HCT116 (cell line): Measurements from ENCODE around the gene HAVCR2. TPM values are rescaled to one million over a fixed set of nuclear protein-coding genes. Genes with fewer than 3 reads are reported as not detected.

Source experiments
- ATAC-seq: fragments of 200-7000 bp; cut with Tn5 transposase; 2 replicates; pipeline ENCODE4 v1.9.1; 2020; ENCODE audit warnings: mild to moderate bottlenecking, moderate library complexity
- BruUV-seq: library from RNA; stranded (reverse); fragments of 400-500 nt; replicated peaks from 2 replicates; lab custom pipeline; 2021; lab: Mats Ljungman, UMichigan
- CTCF ChIA-PET: fragments of 300-600 bp; sonication (Branson Sonifier 250); formaldehyde crosslinking; loops from one replicate; lab custom pipeline; 2021; ENCODE audit warnings: antibody characterized with exemption; lab: Charles Lee
- POLR2A ChIA-PET: fragments of 300-600, 350-600 bp; sonication (Branson Sonifier 250); formaldehyde crosslinking; loops from one replicate; lab custom pipeline; 2021; ENCODE audit warnings: antibody characterized with exemption; lab: Charles Lee
- RAD21 ChIA-PET, 2 experiments: fragments of 300-600 bp; sonication (Branson Sonifier 250); formaldehyde crosslinking; loops; one replicate each; lab custom pipeline; 2023; ENCODE audit warnings: low total read pairs in 2 of 2; ENCODE audit not compliant: uncharacterized antibody in 2 of 2, unreplicated experiment in 2 of 2, low non-redundant PET in 1 of 2; lab: Charles Lee
- DNase-seq: peaks from one replicate; pipeline ENCODE4 v3.0.0-alpha.2; 2010; ENCODE audit warnings: low read depth, low spot score
- H2AFZ ChIP-seq: fragments of 200-600 bp; shearing (Covaris generic), sonication (generic); 2 replicates; pipeline ENCODE4 v1.6.1; 2017; ENCODE audit warnings: low read depth, mixed run types, mixed read lengths, antibody characterized with exemption, low read length; ENCODE audit not compliant: poor library complexity, severe bottlenecking
- H3K27ac ChIP-seq: 2 replicates; pipeline ENCODE4 v1.5.1; 2012; ENCODE audit warnings: low read depth, low read length
- H3K27me3 ChIP-seq: fragments of 200-600 bp; sonication (generic); 2 replicates; pipeline ENCODE4 v1.6.1; 2016; ENCODE audit warnings: mixed run types, low read length, mixed read lengths; ENCODE audit not compliant: insufficient read depth
- H3K36me3 ChIP-seq, 2 experiments: fragments of 200-500 bp in 1 of 2; fragments of 200-600 bp in 1 of 2; sonication (Bioruptor generic) in 1 of 2; sonication (generic) in 1 of 2; 2 replicates each; pipeline versions ENCODE4 v1.5.1 to v1.6.1; 2014 to 2016; ENCODE audit warnings: low read length in 2 of 2, inconsistent platforms in 1 of 2, mixed read lengths in 1 of 2, mixed run types in 1 of 2; ENCODE audit not compliant: insufficient read depth in 2 of 2, control insufficient read depth in 1 of 2
- H3K4me1 ChIP-seq, 2 experiments: fragments of 200-600 bp in 1 of 2; sonication (generic) in 1 of 2; 2 replicates each; pipeline versions ENCODE4 v1.5.1 to v1.6.1; 2012 to 2017; ENCODE audit warnings: low read length in 2 of 2, inconsistent platforms in 1 of 2, mild to moderate bottlenecking in 1 of 2, mixed read lengths in 1 of 2, mixed run types in 1 of 2, moderate library complexity in 1 of 2; ENCODE audit not compliant: insufficient read depth in 2 of 2, control insufficient read depth in 1 of 2
- H3K4me2 ChIP-seq: fragments of 200-600 bp; sonication (generic); 2 replicates; pipeline ENCODE4 v1.6.1; 2017; ENCODE audit warnings: mixed run types, low read length, mixed read lengths
- H3K4me3 ChIP-seq, 2 experiments: fragments of 200-600 bp in 1 of 2; sonication (generic) in 1 of 2; replicated peaks in 1 of 2; 2 replicates each; pipeline ENCODE4 v1.5.1; 2011 to 2016; ENCODE audit warnings: low read length in 2 of 2, control low read depth in 1 of 2, low read depth in 1 of 2, mild to moderate bottlenecking in 1 of 2, mixed read lengths in 1 of 2, mixed run types in 1 of 2
- H3K79me2 ChIP-seq: fragments of 200-600 bp; sonication (generic); 2 replicates; pipeline ENCODE4 v1.6.1; 2017; ENCODE audit warnings: mild to moderate bottlenecking, mixed run types, low read length, moderate library complexity, mixed read lengths; ENCODE audit not compliant: insufficient read depth
- H3K9ac ChIP-seq: fragments of 200-600 bp; sonication (generic); 2 replicates; pipeline ENCODE4 v1.6.1; 2016; ENCODE audit warnings: low read length, mixed read lengths
- H3K9me2 ChIP-seq: fragments of 200-600 bp; sonication (generic), shearing (Covaris generic); 2 replicates; pipeline ENCODE4 v1.6.1; 2017; ENCODE audit warnings: mixed run types, mild to moderate bottlenecking, moderate library complexity; ENCODE audit not compliant: insufficient read depth
- H3K9me3 ChIP-seq, 2 experiments: fragments of 200-500 bp in 1 of 2; fragments of 200-600 bp in 1 of 2; sonication (Bioruptor generic) in 1 of 2; sonication (generic) in 1 of 2; 2 replicates each; pipeline ENCODE4 v1.6.1; 2014 to 2017; ENCODE audit warnings: low read length in 2 of 2, mixed read lengths in 2 of 2, inconsistent platforms in 1 of 2, low read depth in 1 of 2, mild to moderate bottlenecking in 1 of 2, mixed run types in 1 of 2, moderate library complexity in 1 of 2; ENCODE audit not compliant: control insufficient read depth in 1 of 2, insufficient read depth in 1 of 2
- H4K20me1 ChIP-seq: fragments of 200-600 bp; sonication (generic), shearing (Covaris generic); 2 replicates; pipeline ENCODE4 v1.6.1; 2017; ENCODE audit warnings: mixed run types, mild to moderate bottlenecking, moderate library complexity; ENCODE audit not compliant: insufficient read depth
- CBX3 ChIP-seq: IDR thresholded peaks from 2 replicates; pipeline ENCODE4 v1.6.1; 2012; ENCODE audit warnings: low read depth
- CEBPB ChIP-seq: IDR thresholded peaks from 2 replicates; pipeline ENCODE4 v1.6.1; 2012; ENCODE audit warnings: low read depth
- ELF1 ChIP-seq: IDR thresholded peaks from 2 replicates; pipeline ENCODE4 v1.6.1; 2012; ENCODE audit warnings: low read depth, borderline replicate concordance
- EZH2 ChIP-seq: fragments of 200-600 bp; sonication (generic); IDR thresholded peaks from 2 replicates; pipeline ENCODE4 v1.6.1; 2017; ENCODE audit warnings: antibody characterized with exemption, mixed run types
- EZH2phosphoT487 ChIP-seq: fragments of 200-600 bp; IDR thresholded peaks from 2 replicates; pipeline ENCODE4 v1.6.1; 2018; ENCODE audit warnings: antibody characterized with exemption, borderline replicate concordance
- JUND ChIP-seq: IDR thresholded peaks from 2 replicates; pipeline ENCODE4 v1.6.1; 2012
- POLR2A ChIP-seq: IDR thresholded peaks from 2 replicates; pipeline ENCODE4 v1.7.0; 2011; ENCODE audit warnings: borderline replicate concordance; ENCODE audit not compliant: insufficient read depth, insufficient read length; ENCODE audit errors: extremely low read depth
- POLR2AphosphoS5 ChIP-seq: IDR thresholded peaks from 2 replicates; pipeline ENCODE4 v1.6.1; 2011; ENCODE audit warnings: mild to moderate bottlenecking, low read depth, low read length, moderate library complexity
- RAD21 ChIP-seq: IDR thresholded peaks from 2 replicates; pipeline ENCODE4 v1.6.1; 2012; ENCODE audit warnings: low read depth, mild to moderate bottlenecking
- REST ChIP-seq: IDR thresholded peaks from 2 replicates; pipeline ENCODE4 v1.6.1; 2012; ENCODE audit warnings: low read depth
- SIN3A ChIP-seq: IDR thresholded peaks from 2 replicates; pipeline ENCODE4 v1.6.1; 2012; ENCODE audit warnings: low read depth
- SP1 ChIP-seq: IDR thresholded peaks from 2 replicates; pipeline ENCODE4 v1.6.1; 2012; ENCODE audit warnings: low read depth
- SRF ChIP-seq: IDR thresholded peaks from 2 replicates; pipeline ENCODE4 v1.6.1; 2012; ENCODE audit warnings: low read depth
- TCF7L2 ChIP-seq: IDR thresholded peaks from 2 replicates; pipeline ENCODE4 v1.7.0; 2011; ENCODE audit warnings: borderline replicate concordance, inconsistent platforms; ENCODE audit not compliant: insufficient read depth, insufficient read length; ENCODE audit errors: extremely low read depth
- YY1 ChIP-seq: IDR thresholded peaks from 2 replicates; pipeline ENCODE4 v1.6.1; 2011; ENCODE audit warnings: low read length, low read depth, moderate library complexity, mild to moderate bottlenecking; ENCODE audit not compliant: insufficient replicate concordance; ENCODE audit errors: extremely low read depth
- ZNF274 ChIP-seq: fragments of 200-500 bp; sonication (Bioruptor generic); IDR thresholded peaks from 2 replicates; pipeline ENCODE4 v1.6.1; 2014; ENCODE audit warnings: mild to moderate bottlenecking, low read depth, low read length, inconsistent platforms
- intact Hi-C: fragments of 100-400 bp; cut with micrococcal nuclease; formaldehyde crosslinking; loops from 2 replicates; pipeline ENCODE4 v1.10.0; 2022
- total RNA-seq: library from RNA; stranded (reverse); gene quantifications from one replicate; pipeline ENCODE4 v1.2.1, GENCODE V29; 2021; ENCODE audit not compliant: unreplicated experiment
- TF ChIP-seq, protein P1 (sequence below), 3 experiments: fragments of 200-600 bp in 1 of 3; sonication (generic) in 1 of 3; IDR thresholded peaks in 2 of 3; conservative IDR thresholded peaks in 1 of 3; 2 replicates each; pipeline ENCODE4 v1.5.1; 2012 to 2017; ENCODE audit warnings: low read depth in 2 of 3, low read length in 2 of 3, antibody characterized with exemption in 1 of 3, borderline replicate concordance in 1 of 3, control low read depth in 1 of 3, mild to moderate bottlenecking in 1 of 3, mixed read lengths in 1 of 3, mixed run types in 1 of 3, moderate library complexity in 1 of 3; ENCODE audit not compliant: insufficient read depth in 1 of 3
- TF ChIP-seq, protein P2 (sequence below): IDR thresholded peaks from 2 replicates; pipeline ENCODE4 v1.6.1; 2012
- TF ChIP-seq, protein P3 (sequence below): IDR thresholded peaks from 2 replicates; pipeline ENCODE4 v1.6.1; 2011; ENCODE audit warnings: mild to moderate bottlenecking, low read length, moderate library complexity; ENCODE audit not compliant: insufficient replicate concordance; ENCODE audit errors: extremely low read depth

HAVCR2 gene
- total RNA-seq, 1 experiment from 2014 or later = 0.07 TPM

DNA sequence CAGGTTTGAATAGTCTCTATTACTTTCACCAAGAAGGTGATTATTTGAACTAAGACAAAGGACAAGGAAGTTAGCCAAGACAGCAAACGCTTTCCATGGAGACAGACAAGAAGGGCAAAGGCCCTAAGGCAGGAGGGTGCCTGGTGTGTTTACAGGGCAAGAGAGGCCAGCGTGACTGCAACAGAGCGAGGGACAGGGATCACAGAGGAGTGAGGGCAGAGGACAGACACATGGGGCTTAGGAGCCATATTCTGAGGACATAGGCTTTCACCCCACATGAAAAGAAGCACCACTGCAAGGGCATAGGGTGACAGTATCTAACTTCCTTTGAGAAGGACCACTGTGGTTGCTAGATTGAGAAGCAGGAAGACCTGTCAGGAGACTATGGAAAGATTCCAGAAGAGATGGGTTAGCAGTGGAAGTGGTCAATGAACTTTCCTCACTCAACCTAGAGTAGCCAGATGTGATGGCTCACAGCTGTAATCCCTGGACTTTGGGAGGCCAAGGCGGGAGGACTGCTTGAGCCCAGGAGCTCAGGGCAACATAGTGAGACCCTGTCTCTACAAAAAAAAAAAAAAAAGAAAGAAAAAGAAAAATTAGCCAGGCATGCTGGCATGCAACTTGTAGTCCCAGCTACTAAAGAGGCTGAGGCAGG is 44.9 kb downstream of the HAVCR2 start:
- TF ChIP-seq POLR2A (no peak), ZNF274 (no peak), TCF7L2 (no peak), REST (no peak), SP1 (no peak), YY1 (no peak), CEBPB (no peak), RAD21 (no peak), ELF1 (no peak), CBX3 (no peak), SIN3A (no peak), EZH2phosphoT487 (no peak), SRF (no peak), EZH2 (no peak), POLR2AphosphoS5 (no peak), JUND (no peak)
- TF ChIP-seq, protein P1, sequence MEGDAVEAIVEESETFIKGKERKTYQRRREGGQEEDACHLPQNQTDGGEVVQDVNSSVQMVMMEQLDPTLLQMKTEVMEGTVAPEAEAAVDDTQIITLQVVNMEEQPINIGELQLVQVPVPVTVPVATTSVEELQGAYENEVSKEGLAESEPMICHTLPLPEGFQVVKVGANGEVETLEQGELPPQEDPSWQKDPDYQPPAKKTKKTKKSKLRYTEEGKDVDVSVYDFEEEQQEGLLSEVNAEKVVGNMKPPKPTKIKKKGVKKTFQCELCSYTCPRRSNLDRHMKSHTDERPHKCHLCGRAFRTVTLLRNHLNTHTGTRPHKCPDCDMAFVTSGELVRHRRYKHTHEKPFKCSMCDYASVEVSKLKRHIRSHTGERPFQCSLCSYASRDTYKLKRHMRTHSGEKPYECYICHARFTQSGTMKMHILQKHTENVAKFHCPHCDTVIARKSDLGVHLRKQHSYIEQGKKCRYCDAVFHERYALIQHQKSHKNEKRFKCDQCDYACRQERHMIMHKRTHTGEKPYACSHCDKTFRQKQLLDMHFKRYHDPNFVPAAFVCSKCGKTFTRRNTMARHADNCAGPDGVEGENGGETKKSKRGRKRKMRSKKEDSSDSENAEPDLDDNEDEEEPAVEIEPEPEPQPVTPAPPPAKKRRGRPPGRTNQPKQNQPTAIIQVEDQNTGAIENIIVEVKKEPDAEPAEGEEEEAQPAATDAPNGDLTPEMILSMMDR (IDR thresholded peaks at IDR 0.05 in 2 of 3, conservative IDR thresholded peaks at IDR 0.05 in 1 of 3; ENCODE audit: borderline replicate concordance in 1 of 3, insufficient read depth in 1 of 3, low read depth in 2 of 3, low read length in 2 of 3) = no peak
- TF ChIP-seq, protein P2, sequence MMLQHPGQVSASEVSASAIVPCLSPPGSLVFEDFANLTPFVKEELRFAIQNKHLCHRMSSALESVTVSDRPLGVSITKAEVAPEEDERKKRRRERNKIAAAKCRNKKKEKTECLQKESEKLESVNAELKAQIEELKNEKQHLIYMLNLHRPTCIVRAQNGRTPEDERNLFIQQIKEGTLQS = no peak
- TF ChIP-seq, protein P3, sequence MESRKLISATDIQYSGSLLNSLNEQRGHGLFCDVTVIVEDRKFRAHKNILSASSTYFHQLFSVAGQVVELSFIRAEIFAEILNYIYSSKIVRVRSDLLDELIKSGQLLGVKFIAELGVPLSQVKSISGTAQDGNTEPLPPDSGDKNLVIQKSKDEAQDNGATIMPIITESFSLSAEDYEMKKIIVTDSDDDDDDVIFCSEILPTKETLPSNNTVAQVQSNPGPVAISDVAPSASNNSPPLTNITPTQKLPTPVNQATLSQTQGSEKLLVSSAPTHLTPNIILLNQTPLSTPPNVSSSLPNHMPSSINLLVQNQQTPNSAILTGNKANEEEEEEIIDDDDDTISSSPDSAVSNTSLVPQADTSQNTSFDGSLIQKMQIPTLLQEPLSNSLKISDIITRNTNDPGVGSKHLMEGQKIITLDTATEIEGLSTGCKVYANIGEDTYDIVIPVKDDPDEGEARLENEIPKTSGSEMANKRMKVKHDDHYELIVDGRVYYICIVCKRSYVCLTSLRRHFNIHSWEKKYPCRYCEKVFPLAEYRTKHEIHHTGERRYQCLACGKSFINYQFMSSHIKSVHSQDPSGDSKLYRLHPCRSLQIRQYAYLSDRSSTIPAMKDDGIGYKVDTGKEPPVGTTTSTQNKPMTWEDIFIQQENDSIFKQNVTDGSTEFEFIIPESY = no peak
- RAD21 ChIA-PET = no interaction called here
- no peak overlapping the region for H3K9ac ChIP-seq
- H3K9me3 ChIP-seq = no peaks in the 10 kb centered on the region
- no peaks in the 10 kb centered on the region for H3K79me2 ChIP-seq
- peaks cover 0 to 4% of the 10 kb centered on the region in 2 experiments; a peak in 2 of 4 replicates for H3K4me1 ChIP-seq
- no peaks in the 10 kb centered on the region for H3K9me2 ChIP-seq
- BruUV-seq = no TSS peak
- H3K27me3 ChIP-seq = no peaks in the 10 kb centered on the region
- DNase-seq (no peak), ATAC-seq (no peak)
- H3K27ac ChIP-seq = no peak overlapping the region
- no peaks in the 10 kb centered on the region for H4K20me1 ChIP-seq
- POLR2A ChIA-PET = no interaction called here
- no peak overlapping the region for H3K4me2 ChIP-seq
- CTCF ChIA-PET = no interaction called here
- intact Hi-C loops = no loop called here
- H2AFZ ChIP-seq = no peak overlapping the region
- H3K36me3 ChIP-seq = no peaks in the 10 kb centered on the region
- H3K4me3 ChIP-seq = no peak overlapping the region
